RWPE1 (cell line): ENCODE measurements around the gene TUG1.

Experiments used
- CTCF ChIA-PET: fragments of 350-600 bp; sonication (Branson Sonifier 250); formaldehyde crosslinking; extraction: SDS; loops from one replicate; lab custom pipeline; 2021; lab: Yijun Ruan, JAX
- POLR2A ChIA-PET: fragments of 400-600 bp; formaldehyde crosslinking; extraction: SDS; loops from one replicate; lab custom pipeline; 2020; ENCODE audit warnings: antibody characterized with exemption; ENCODE audit not compliant: low non-redundant PET; lab: Yijun Ruan, JAX
- DNase-seq: peaks from one replicate; pipeline ENCODE4 v3.0.0; 2012; ENCODE audit warnings: low spot score
- H3K27ac ChIP-seq: fragments of 450-650 bp; 2 replicates; pipeline ENCODE4 v1.5.1; 2017
- TF ChIP-seq, protein P1 (sequence below): fragments of 450-650 bp; conservative IDR thresholded peaks from 2 replicates; pipeline ENCODE4 v1.5.1; 2017; ENCODE audit warnings: low read depth, mild to moderate bottlenecking

The TUG1 gene

DNA sequence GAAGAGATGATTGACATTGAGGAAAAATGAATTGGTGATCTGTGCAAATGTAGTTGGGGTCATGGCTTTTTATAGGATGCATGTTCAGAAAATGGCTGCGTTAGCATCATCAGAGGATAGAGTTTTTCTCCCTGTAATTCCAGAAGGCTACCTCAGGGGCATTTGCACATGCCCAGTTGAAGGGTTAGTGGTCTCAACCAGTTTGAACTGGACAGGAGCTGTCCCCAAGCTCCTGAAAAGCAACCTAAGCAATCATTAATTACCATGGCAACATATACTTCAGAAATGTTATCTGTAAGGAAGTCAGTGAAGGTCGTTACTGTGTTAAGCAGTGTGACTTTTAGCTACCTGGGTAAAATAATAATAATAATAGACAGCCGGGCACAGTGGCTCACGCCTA, 29.3 kb downstream of the TUG1 start:
- no peak overlapping the region for H3K27ac ChIP-seq
- POLR2A ChIA-PET: no interaction called here
- TF ChIP-seq, protein P1, sequence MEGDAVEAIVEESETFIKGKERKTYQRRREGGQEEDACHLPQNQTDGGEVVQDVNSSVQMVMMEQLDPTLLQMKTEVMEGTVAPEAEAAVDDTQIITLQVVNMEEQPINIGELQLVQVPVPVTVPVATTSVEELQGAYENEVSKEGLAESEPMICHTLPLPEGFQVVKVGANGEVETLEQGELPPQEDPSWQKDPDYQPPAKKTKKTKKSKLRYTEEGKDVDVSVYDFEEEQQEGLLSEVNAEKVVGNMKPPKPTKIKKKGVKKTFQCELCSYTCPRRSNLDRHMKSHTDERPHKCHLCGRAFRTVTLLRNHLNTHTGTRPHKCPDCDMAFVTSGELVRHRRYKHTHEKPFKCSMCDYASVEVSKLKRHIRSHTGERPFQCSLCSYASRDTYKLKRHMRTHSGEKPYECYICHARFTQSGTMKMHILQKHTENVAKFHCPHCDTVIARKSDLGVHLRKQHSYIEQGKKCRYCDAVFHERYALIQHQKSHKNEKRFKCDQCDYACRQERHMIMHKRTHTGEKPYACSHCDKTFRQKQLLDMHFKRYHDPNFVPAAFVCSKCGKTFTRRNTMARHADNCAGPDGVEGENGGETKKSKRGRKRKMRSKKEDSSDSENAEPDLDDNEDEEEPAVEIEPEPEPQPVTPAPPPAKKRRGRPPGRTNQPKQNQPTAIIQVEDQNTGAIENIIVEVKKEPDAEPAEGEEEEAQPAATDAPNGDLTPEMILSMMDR: no peak
- CTCF ChIA-PET: no interaction called here
- DNase-seq: no peak

DNA sequence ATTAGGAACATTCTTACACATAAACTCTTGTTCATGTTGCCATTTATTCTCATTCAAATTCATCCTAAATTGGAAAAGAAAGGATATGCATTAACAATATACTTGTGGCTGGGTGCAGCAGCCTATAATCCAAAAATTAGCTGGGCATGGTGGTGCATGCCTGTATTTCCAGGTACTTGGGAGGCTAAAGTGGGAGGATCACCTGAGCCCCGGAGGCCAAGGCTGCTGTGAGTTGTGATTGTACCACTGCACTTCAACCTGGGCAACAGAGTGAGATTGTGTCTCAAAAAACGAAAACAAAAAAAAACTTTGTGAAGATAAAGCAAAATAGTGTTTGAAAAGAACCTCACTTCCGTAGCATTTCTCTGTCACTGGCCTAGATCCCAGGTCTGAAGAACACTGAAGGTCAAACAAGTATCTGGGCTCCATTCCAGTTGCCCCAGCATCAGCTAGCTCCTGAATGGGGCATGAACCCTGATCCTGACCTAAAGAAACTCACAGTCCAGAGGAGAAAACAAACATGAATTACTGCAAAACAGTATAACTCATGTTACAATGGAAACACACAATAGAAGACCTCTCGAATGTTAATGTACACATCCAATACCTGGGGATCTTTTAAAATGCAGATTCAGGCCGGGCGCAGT, 32.2 kb downstream of the TUG1 start:
- TF ChIP-seq, protein P1: no peak
- no peak for DNase-seq
- CTCF ChIA-PET: interaction anchor here (0.7 kb wide), 1 partner anchor 87 kb away, joined by 3 read pairs; no protein-coding TSS in a partner anchor
- H3K27ac ChIP-seq: no peak overlapping the region
- POLR2A ChIA-PET: no interaction called here

- POLR2A ChIA-PET: no interaction called here
- CTCF ChIA-PET: no interaction called here
- no peak for DNase-seq
- no peak overlapping the region for H3K27ac ChIP-seq
- TF ChIP-seq, protein P1: no peak
Measured at GRCh38 chr22:31005535-31005934, 36.5 kb downstream of the TUG1 start.

GRCh38 chr22:31019191-31019930, 50.3 kb downstream of the TUG1 start:
- H3K27ac ChIP-seq: no peak overlapping the region
- TF ChIP-seq, protein P1: no peak
- no peak for DNase-seq
- ChIA-PET POLR2A (no interaction called here), CTCF (no interaction called here)

GRCh38 chr22:31020334-31020733, 51.3 kb downstream of the TUG1 start:
- no peak overlapping the region for H3K27ac ChIP-seq
- ChIA-PET POLR2A (no interaction called here), CTCF (no interaction called here)
- no peak for DNase-seq
- TF ChIP-seq, protein P1: no peak

GRCh38 chr22:31022516-31022915, 53.5 kb downstream of the TUG1 start:
- POLR2A ChIA-PET: no interaction called here
- DNase-seq: no peak
- no peak overlapping the region for H3K27ac ChIP-seq
- TF ChIP-seq, protein P1: no peak
- CTCF ChIA-PET: no interaction called here
